Measurements from ENCODE around the gene ROCK2.
A peak's percentile ranks its signal among the peaks of the same experiment; 100 is the strongest.

The ROCK2 gene

DNA sequence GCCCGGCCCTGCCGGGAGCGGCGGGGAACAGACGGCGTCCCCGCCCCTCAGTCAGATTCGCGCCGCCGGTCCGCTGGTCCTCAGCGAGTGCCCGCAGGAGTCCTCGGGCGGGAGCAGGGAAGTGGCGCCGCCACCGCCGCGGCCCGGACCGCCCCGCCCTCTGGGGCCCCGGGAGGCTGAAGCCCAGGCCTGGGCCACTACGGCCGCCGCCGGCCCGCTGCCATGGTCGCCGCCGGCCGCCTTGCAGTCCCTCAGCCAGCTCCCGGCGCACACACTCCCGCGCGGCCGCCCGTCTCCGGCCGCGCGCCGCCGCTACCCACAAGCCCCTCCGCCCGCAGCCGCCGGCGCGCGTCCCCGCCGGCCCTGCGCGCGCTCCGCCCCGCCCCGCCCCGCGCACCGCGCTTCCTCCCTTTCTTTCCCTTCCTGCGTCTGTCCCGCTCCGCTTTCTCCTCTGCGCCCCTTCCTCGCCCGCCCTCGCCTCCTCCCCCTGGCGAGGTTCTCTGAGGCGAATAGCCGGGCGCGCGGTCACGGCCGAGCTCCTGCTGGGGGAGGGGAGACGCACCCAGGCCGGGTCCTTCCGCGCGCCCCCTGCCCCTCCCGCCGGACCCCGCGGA is at the start of gene ROCK2:
Gene ROCK2, minus strand, starts transcription at position 295 of the 614 bp plus-strand sequence. CDS start 500 bp downstream, outside the sequence.
- TF ChIP-seq, protein P1, sequence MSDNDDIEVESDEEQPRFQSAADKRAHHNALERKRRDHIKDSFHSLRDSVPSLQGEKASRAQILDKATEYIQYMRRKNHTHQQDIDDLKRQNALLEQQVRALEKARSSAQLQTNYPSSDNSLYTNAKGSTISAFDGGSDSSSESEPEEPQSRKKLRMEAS (IDR thresholded peaks at IDR 0.05; ENCODE audit: low read depth, low read length), result no peak
- TF ChIP-seq POLR2A (IDR thresholded peaks at IDR 0.05; ENCODE audit: extremely low read depth, insufficient read length), result peak; percentile 49
- peak; percentile 92 for DNase-seq (ENCODE audit: low read depth)
- H3K4me3 ChIP-seq (ENCODE audit: low read depth, low read length), result peak within 1 kb of the TSS; percentile 82

DNA sequence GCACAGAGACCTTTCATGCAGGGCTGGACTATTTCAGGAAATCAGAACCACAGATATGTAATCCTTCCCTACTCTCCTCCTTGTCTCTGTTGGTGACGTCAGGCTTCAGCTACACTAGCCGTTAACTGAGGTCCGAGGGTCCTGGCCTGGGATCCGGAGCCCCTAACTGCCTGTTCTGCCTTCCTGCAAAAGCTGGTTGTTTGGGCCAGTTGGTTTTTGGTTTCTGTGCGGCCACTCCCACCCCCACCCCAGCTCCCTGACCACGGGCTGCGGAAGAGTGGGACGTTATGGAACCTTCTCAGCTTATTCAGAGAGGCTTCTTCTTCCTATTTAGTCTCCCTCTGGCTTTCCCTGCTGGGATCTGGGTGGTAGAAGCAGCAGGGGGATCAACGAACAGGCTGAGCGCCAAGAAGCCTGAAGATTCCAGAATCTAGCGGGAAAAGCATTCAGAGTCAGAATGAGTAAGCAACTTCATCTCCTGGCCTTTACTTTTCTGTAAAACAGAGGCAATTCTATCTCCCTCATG is 49.3 kb upstream of the ROCK2 start:
- TF ChIP-seq, protein P2, sequence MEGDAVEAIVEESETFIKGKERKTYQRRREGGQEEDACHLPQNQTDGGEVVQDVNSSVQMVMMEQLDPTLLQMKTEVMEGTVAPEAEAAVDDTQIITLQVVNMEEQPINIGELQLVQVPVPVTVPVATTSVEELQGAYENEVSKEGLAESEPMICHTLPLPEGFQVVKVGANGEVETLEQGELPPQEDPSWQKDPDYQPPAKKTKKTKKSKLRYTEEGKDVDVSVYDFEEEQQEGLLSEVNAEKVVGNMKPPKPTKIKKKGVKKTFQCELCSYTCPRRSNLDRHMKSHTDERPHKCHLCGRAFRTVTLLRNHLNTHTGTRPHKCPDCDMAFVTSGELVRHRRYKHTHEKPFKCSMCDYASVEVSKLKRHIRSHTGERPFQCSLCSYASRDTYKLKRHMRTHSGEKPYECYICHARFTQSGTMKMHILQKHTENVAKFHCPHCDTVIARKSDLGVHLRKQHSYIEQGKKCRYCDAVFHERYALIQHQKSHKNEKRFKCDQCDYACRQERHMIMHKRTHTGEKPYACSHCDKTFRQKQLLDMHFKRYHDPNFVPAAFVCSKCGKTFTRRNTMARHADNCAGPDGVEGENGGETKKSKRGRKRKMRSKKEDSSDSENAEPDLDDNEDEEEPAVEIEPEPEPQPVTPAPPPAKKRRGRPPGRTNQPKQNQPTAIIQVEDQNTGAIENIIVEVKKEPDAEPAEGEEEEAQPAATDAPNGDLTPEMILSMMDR (IDR thresholded peaks at IDR 0.05; ENCODE audit: low read depth, low read length), result no peak
- TF ChIP-seq MYC (IDR thresholded peaks at IDR 0.05; ENCODE audit: low read depth, low read length), result no peak
- TF ChIP-seq, protein P1 (IDR thresholded peaks at IDR 0.05; ENCODE audit: low read depth, low read length), result no peak
- TF ChIP-seq POLR2A (IDR thresholded peaks at IDR 0.05; ENCODE audit: extremely low read depth, insufficient read length), result no peak
- no peak for DNase-seq (ENCODE audit: low read depth)
- no peak overlapping the region for H3K4me3 ChIP-seq (ENCODE audit: low read depth, low read length)

DNA sequence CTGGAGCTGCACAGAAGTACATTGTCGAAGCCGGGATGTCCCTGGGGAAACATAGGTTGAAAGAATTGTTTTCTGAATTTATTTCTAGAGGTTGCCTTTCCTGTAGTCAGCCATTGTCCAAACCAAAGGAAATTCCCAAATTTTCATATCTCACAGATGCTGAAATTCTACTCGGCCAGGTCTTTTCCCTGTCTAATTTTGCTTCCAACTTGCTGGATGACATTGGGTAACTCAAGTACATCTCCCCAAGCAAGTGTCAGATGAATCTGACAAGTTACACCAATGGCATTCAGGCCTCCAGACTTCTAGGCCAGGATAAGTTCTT is 47.5 kb upstream of the ROCK2 start:
- TF ChIP-seq, protein P1 (IDR thresholded peaks at IDR 0.05; ENCODE audit: low read depth, low read length), result no peak
- no peak for TF ChIP-seq MYC (IDR thresholded peaks at IDR 0.05; ENCODE audit: low read depth, low read length)
- TF ChIP-seq, protein P2 (IDR thresholded peaks at IDR 0.05; ENCODE audit: low read depth, low read length), result no peak
- no peak for TF ChIP-seq POLR2A (IDR thresholded peaks at IDR 0.05; ENCODE audit: extremely low read depth, insufficient read length)
- no peak for DNase-seq (ENCODE audit: low read depth)
- H3K4me3 ChIP-seq (ENCODE audit: low read depth, low read length), result no peak overlapping the region

GRCh38 chr2:11390399-11390658 is 45.9 kb upstream of the ROCK2 start:
- TF ChIP-seq, protein P2 (IDR thresholded peaks at IDR 0.05; ENCODE audit: low read depth, low read length), result no peak
- TF ChIP-seq, protein P1 (IDR thresholded peaks at IDR 0.05; ENCODE audit: low read depth, low read length), result no peak
- TF ChIP-seq MYC (IDR thresholded peaks at IDR 0.05; ENCODE audit: low read depth, low read length), result no peak
- no peak for TF ChIP-seq POLR2A (IDR thresholded peaks at IDR 0.05; ENCODE audit: extremely low read depth, insufficient read length)
- no peak overlapping the region for H3K4me3 ChIP-seq (ENCODE audit: low read depth, low read length)
- no peak for DNase-seq (ENCODE audit: low read depth)

GRCh38 chr2:11389551-11390398 is 45.3 kb upstream of the ROCK2 start:
- no peak for TF ChIP-seq POLR2A (IDR thresholded peaks at IDR 0.05; ENCODE audit: extremely low read depth, insufficient read length)
- TF ChIP-seq, protein P1 (IDR thresholded peaks at IDR 0.05; ENCODE audit: low read depth, low read length), result no peak
- no peak for TF ChIP-seq MYC (IDR thresholded peaks at IDR 0.05; ENCODE audit: low read depth, low read length)
- TF ChIP-seq, protein P2 (IDR thresholded peaks at IDR 0.05; ENCODE audit: low read depth, low read length), result no peak
- no peak for DNase-seq (ENCODE audit: low read depth)

DNA sequence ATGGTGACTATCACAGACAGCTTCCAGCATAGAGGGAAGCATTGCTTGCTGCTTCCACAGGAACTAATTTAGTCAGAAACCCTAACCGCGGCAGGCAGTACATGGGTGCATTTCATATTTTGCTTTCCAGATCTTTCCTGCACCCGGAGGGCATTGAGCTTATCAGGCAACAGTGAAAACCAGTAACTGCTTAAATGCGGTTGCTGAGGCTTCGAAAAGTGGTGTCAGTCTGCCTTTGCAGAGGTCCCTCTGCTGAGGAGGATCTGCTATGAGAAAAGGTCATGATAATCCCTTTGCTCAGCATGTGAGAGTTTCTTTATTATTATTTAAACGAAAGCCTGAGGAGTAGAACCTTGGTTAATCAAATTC is 44.6 kb upstream of the ROCK2 start:
- no peak for TF ChIP-seq MYC (IDR thresholded peaks at IDR 0.05; ENCODE audit: low read depth, low read length)
- TF ChIP-seq, protein P1 (IDR thresholded peaks at IDR 0.05; ENCODE audit: low read depth, low read length), result no peak
- TF ChIP-seq, protein P2 (IDR thresholded peaks at IDR 0.05; ENCODE audit: low read depth, low read length), result no peak
- TF ChIP-seq POLR2A (IDR thresholded peaks at IDR 0.05; ENCODE audit: extremely low read depth, insufficient read length), result no peak
- no peak overlapping the region for H3K4me3 ChIP-seq (ENCODE audit: low read depth, low read length)
- no peak for DNase-seq (ENCODE audit: low read depth)

More at GRCh38 chr2:11389551-11390398, 45.3 kb upstream of the ROCK2 start:
- no peak overlapping the region for H3K4me3 ChIP-seq (ENCODE audit: low read depth, low read length)
